Hepatocyte (in vitro differentiated cells): Measurements from ENCODE around the gene TH. TPM values are rescaled to one million over a fixed set of nuclear protein-coding genes. Genes with fewer than 3 reads are reported as not detected.
A peak's percentile ranks its signal among the peaks of the same experiment; 100 is the strongest.
"Not testable (repeated sequence)": the region's sequence is repeated elsewhere in the genome, so short reads cannot be mapped to it uniquely, and the experiment has no call there.

ENCODE experiments used
- DNase-seq: peaks from one replicate; pipeline ENCODE4 v3.0.0-alpha.2; 2016; ENCODE audit warnings: low spot score
- H2AFZ ChIP-seq: fragments of 200-600 bp; sonication (generic); 2 replicates; pipeline ENCODE4 v1.6.0; 2016; ENCODE audit warnings: antibody characterized with exemption, mild to moderate bottlenecking
- H3K27ac ChIP-seq: fragments of 200-600 bp; sonication (generic); 2 replicates; pipeline ENCODE4 v1.5.1; 2016; ENCODE audit warnings: mild to moderate bottlenecking
- H3K27me3 ChIP-seq: fragments of 200-600 bp; sonication (generic); 2 replicates; pipeline ENCODE4 v1.6.1; 2016
- H3K36me3 ChIP-seq: fragments of 200-600 bp; sonication (generic); replicated peaks from 2 replicates; pipeline ENCODE4 v1.5.1; 2016; ENCODE audit warnings: low read depth; ENCODE audit not compliant: insufficient read depth
- H3K4me1 ChIP-seq: fragments of 200-600 bp; sonication (generic); 2 replicates; pipeline ENCODE4 v1.5.1; 2016; ENCODE audit warnings: mild to moderate bottlenecking, moderate library complexity; ENCODE audit not compliant: insufficient read depth
- H3K4me2 ChIP-seq: fragments of 200-600 bp; sonication (generic); 2 replicates; pipeline ENCODE4 v1.6.0; 2016
- H3K4me3 ChIP-seq: fragments of 200-600 bp; sonication (generic); 2 replicates; pipeline ENCODE4 v1.5.1; 2016; ENCODE audit warnings: mild to moderate bottlenecking
- H3K79me2 ChIP-seq: fragments of 200-600 bp; sonication (generic); 2 replicates; pipeline ENCODE4 v1.6.0; 2017; ENCODE audit warnings: mild to moderate bottlenecking
- H3K9me2 ChIP-seq: fragments of 200-600 bp; sonication (generic); replicated peaks from 2 replicates; pipeline ENCODE4 v1.6.0; 2017; ENCODE audit warnings: mild to moderate bottlenecking; ENCODE audit not compliant: insufficient read depth
- H3K9me3 ChIP-seq: fragments of 200-600 bp; sonication (generic); 2 replicates; pipeline ENCODE4 v1.5.1; 2016; ENCODE audit warnings: low read depth, mild to moderate bottlenecking
- H4K20me1 ChIP-seq: fragments of 200-600 bp; sonication (generic); 2 replicates; pipeline ENCODE4 v1.6.0; 2016; ENCODE audit warnings: mild to moderate bottlenecking; ENCODE audit not compliant: insufficient read depth, poor library complexity, severe bottlenecking
- CTCF ChIP-seq: fragments of 200-600 bp; sonication (generic); IDR thresholded peaks from 2 replicates; pipeline ENCODE4 v1.5.1; 2016; ENCODE audit warnings: antibody characterized with exemption, mild to moderate bottlenecking; ENCODE audit not compliant: poor library complexity
- EZH2 ChIP-seq: fragments of 200-600 bp; sonication (generic); IDR thresholded peaks from 2 replicates; pipeline ENCODE4 v1.6.1; 2016; ENCODE audit warnings: antibody characterized with exemption, mild to moderate bottlenecking, borderline replicate concordance
- EZH2phosphoT487 ChIP-seq: fragments of 200-600 bp; sonication (generic); IDR thresholded peaks from one replicate; pipeline ENCODE4 v1.6.1; 2018; ENCODE audit warnings: antibody characterized with exemption, mild to moderate bottlenecking, low read depth, moderate library complexity; ENCODE audit not compliant: unreplicated experiment, severe bottlenecking
- WGBS: methylation state at CpG from one replicate; pipeline ENCODE4 v1.1.6; 2016; ENCODE audit warnings: low lambda C conversion rate; ENCODE audit errors: missing lambda C conversion rate; 5-methylcytosine and 5-hydroxymethylcytosine counted together
- polyA plus RNA-seq: library from polyadenylated mRNA; unstranded; fragments of >200 nt; fragmentation: Nextera tagmentation; extraction: Ambion mirVana; gene quantifications from 2 replicates; pipeline ENCODE4 v1.2.1, GENCODE V29; 2016
- total RNA-seq: library from RNA; depleted of rRNA; stranded (reverse); fragments of >200 nt; gene quantifications from 2 replicates; pipeline ENCODE4 v1.2.3, GENCODE V29; 2014

The TH gene
- total and polyA plus RNA-seq, 2 experiments from 2014 or later: 2.6 to 15.3 TPM

- no peaks in the 10 kb centered on the region for H3K79me2 ChIP-seq
- H3K27me3 ChIP-seq: no peaks in the 10 kb centered on the region
- no peak overlapping the region for H3K4me3 ChIP-seq
- peak overlapping the region; percentile 58 for H3K27ac ChIP-seq
- WGBS: 90% methylated on average over 10 of the region's 10 CpGs
- peaks cover 9% of the 10 kb centered on the region for H3K4me1 ChIP-seq
- TF ChIP-seq CTCF: no peak
- no peak for TF ChIP-seq EZH2phosphoT487
- TF ChIP-seq EZH2: no peak
- H3K9me2 ChIP-seq: no peaks in the 10 kb centered on the region
- DNase-seq: no peak
- H3K36me3 ChIP-seq: no peaks in the 10 kb centered on the region
- H3K9me3 ChIP-seq: no peaks in the 10 kb centered on the region
- no peaks in the 10 kb centered on the region for H4K20me1 ChIP-seq
- no peak overlapping the region for H3K4me2 ChIP-seq
- no peak overlapping the region for H2AFZ ChIP-seq
Measured at GRCh38 chr11:2179516-2179915, 7.9 kb upstream of the TH start.

GRCh38 chr11:2178906-2179494 lies 7.4 kb upstream of the TH start:
- Histone ChIP-seq H2AFZ (no peak overlapping the region), H3K79me2 (no peaks in the 10 kb centered on the region), H3K9me3 (no peaks in the 10 kb centered on the region), H3K27me3 (no peaks in the 10 kb centered on the region), H4K20me1 (no peaks in the 10 kb centered on the region), H3K27ac (peak overlapping the region; percentile 58), H3K36me3 (no peaks in the 10 kb centered on the region), H3K4me3 (no peak overlapping the region), H3K4me2 (no peak overlapping the region), H3K9me2 (no peaks in the 10 kb centered on the region), H3K4me1 (peaks cover 9% of the 10 kb centered on the region)
- peak; percentile 81 for DNase-seq
- TF ChIP-seq CTCF (no peak), EZH2 (no peak), EZH2phosphoT487 (no peak)
- WGBS: 53% methylated on average over 14 of the region's 16 CpGs

GRCh38 chr11:2178055-2178773 lies 6.6 kb upstream of the TH start:
- not testable (repeated sequence) for H3K79me2 ChIP-seq, H3K27ac ChIP-seq, H2AFZ ChIP-seq, DNase-seq, H3K4me3 ChIP-seq, H3K4me2 ChIP-seq, H3K9me2 ChIP-seq, H3K4me1 ChIP-seq, H4K20me1 ChIP-seq, H3K27me3 ChIP-seq, H3K36me3 ChIP-seq, H3K9me3 ChIP-seq
- 87% methylated on average over 16 of the region's 16 CpGs for WGBS

GRCh38 chr11:2177076-2177475 lies 5.5 kb upstream of the TH start:
- Histone ChIP-seq H3K27me3 (no peaks in the 10 kb centered on the region), H3K36me3 (no peaks in the 10 kb centered on the region), H3K9me2 (no peaks in the 10 kb centered on the region), H3K9me3 (no peaks in the 10 kb centered on the region), H3K4me2 (no peak overlapping the region), H3K27ac (no peak overlapping the region), H3K4me1 (peaks cover 9% of the 10 kb centered on the region), H3K79me2 (no peaks in the 10 kb centered on the region), H2AFZ (no peak overlapping the region), H4K20me1 (no peaks in the 10 kb centered on the region), H3K4me3 (no peak overlapping the region)
- 81% methylated on average over 17 of the region's 18 CpGs for WGBS
- no peak for TF ChIP-seq EZH2
- no peak for TF ChIP-seq CTCF
- no peak for TF ChIP-seq EZH2phosphoT487
- DNase-seq: no peak
